Heart left ventricle (tissue), 16 donors: ENCODE measurements around the gene INTS13. TPM values are rescaled to one million over a fixed set of nuclear protein-coding genes. Genes with fewer than 3 reads are reported as not detected.
"Not testable (repeated sequence)": the region's sequence is repeated elsewhere in the genome, so short reads cannot be mapped to it uniquely, and the experiment has no call there.

Source experiments
- ATAC-seq, 4 donors: fragments of 200-7000 bp; cut with Tn5 transposase; one replicate each; pipeline ENCODE4 v1.9.1; 2020 to 2022; ENCODE audit warnings: moderate library complexity in 4 of 4, mild to moderate bottlenecking in 3 of 4, moderate number of reproducible peaks in 1 of 4
- DNase-seq, 5 donors: peaks; one replicate each; pipeline ENCODE4 v3.0.0-alpha.2; 2020
- H3K27ac ChIP-seq, 12 donors: fragments of 200-600 bp; sonication (generic) in 4 of 12; one replicate each; pipeline versions ENCODE4 v1.5.0 to v1.8.0; 2016 to 2022; ENCODE audit warnings: mild to moderate bottlenecking in 2 of 12
- H3K27me3 ChIP-seq, 9 donors: fragments of 200-600 bp; sonication (generic) in 2 of 9; one replicate each; pipeline versions ENCODE4 v1.5.1 to v1.8.0; 2016 to 2022; ENCODE audit warnings: mild to moderate bottlenecking in 3 of 9
- H3K36me3 ChIP-seq, 9 donors: fragments of 200-600 bp; sonication (generic) in 2 of 9; one replicate each; pipeline versions ENCODE4 v1.5.0 to v1.8.0; 2018 to 2022; ENCODE audit warnings: mild to moderate bottlenecking in 2 of 9
- H3K4me1 ChIP-seq, 12 donors: fragments of 200-600 bp; sonication (generic) in 4 of 12; one replicate each; pipeline versions ENCODE4 v1.5.0 to v1.8.0; 2016 to 2022; ENCODE audit warnings: mild to moderate bottlenecking in 3 of 12
- H3K4me3 ChIP-seq, 12 donors: fragments of 200-600 bp; sonication (generic) in 4 of 12; one replicate each; pipeline versions ENCODE4 v1.5.0 to v1.8.0; 2017 to 2022; ENCODE audit warnings: mild to moderate bottlenecking in 9 of 12, moderate library complexity in 4 of 12
- H3K9me3 ChIP-seq, 12 donors: fragments of 200-600 bp; sonication (generic) in 4 of 12; one replicate each; pipeline versions ENCODE4 v1.5.0 to v1.8.0; 2016 to 2022; ENCODE audit warnings: mild to moderate bottlenecking in 1 of 12
- CTCF ChIP-seq, 12 donors: fragments of 200-600 bp; sonication (generic) in 4 of 12; IDR thresholded peaks; one replicate each; pipeline versions ENCODE4 v1.5.0 to v1.8.0; 2018 to 2022; ENCODE audit warnings: antibody characterized with exemption in 12 of 12, mild to moderate bottlenecking in 5 of 12
- POLR2A ChIP-seq, 2 donors: fragments of 450-650 bp; IDR thresholded peaks; one replicate each; pipeline ENCODE4 v1.6.1; 2017; ENCODE audit warnings: antibody characterized with exemption in 2 of 2, mild to moderate bottlenecking in 2 of 2, moderate library complexity in 2 of 2
- WGBS, 4 donors: extraction: QIAGEN DNeasy Blood & Tissue Kit in 2 of 4; methylation state at CpG; one replicate each; pipeline versions ENCODE4 v1.1.5 to v1.1.7; 2013 to 2018; 5-methylcytosine and 5-hydroxymethylcytosine counted together
- intact Hi-C, 10 donors: fragments of 100-400 bp; cut with DNase I; formaldehyde crosslinking; loops; one replicate each; pipeline versions ENCODE4 v1.11.1 to v1.14.2; 2022
- polyA plus RNA-seq, 2 donors: library from polyadenylated mRNA; stranded (reverse); fragments of 200-250 nt; gene quantifications; one replicate each; pipeline ENCODE4 v1.2.3, GENCODE V29; 2013
- total RNA-seq, 9 donors: library from RNA; depleted of rRNA in 2 of 9; stranded (reverse); fragments of >200 nt in 2 of 9; fragmentation: NEBNext Ultra II Directional in 3 of 9; extraction: Animal tissue kit (Norgen Biotek cat#: 25700) in 3 of 9; gene quantifications; one replicate each; pipeline versions ENCODE4 v1.1.0 to v1.2.4, GENCODE V29; 2016 to 2023
- donor health status: ischemic (EF 13 %, LVEDD 7.1; RV severe dilation, severe dysfunction).
- donor health status: healthy with polysubstance abuse.
- donor health status: DM: no; HTN: yes; CAD: no.
- donor health status: DM: no; HTN: no; CAD: no.
- donor health status: ischemic (EF 25% LVEDD 6.9; RV normal size, moderate dysfunction).
- donor health status: ischemic (EF 25% LVEDD 5.7; RV mildly dilated, moderate dysfunction).
- donor health status: healthy.
- donor health status: DM: yes; HTN: yes; CAD: no.
- donor health status: ischemic (EF 35%, LVEDD 5.7; RV mildly dilated, moderate dysfunction).
- donor health status: nonischemic (EF 11% LVEDD 7.7; RV severe dilation, severe dysfunction).
- donor health status: DM: yes; HTN: yes; CAD: no.
- donor health status: PGD.
- donor health status: ischemic (EF 29% LVEDD 5.4; RV normal size, mild dysfunction).
- donor health status: nonischemic (EF 23%, LVEDD 6.1; RV moderate dilation, normal function).

INTS13 gene
- total and polyA plus RNA-seq, 11 donors: 14.1 to 24.8 (median 19.2) TPM

- ATAC-seq (no peak), DNase-seq (no peak)
- intact Hi-C loops: no loop called here
- Histone ChIP-seq H3K4me3 (no peak overlapping the region), H3K27me3 (no peaks in the 10 kb centered on the region), H3K9me3 (peaks cover 0 to 7% (median 0%) of the 10 kb centered on the region in 12 donors), H3K36me3 (peaks cover 0 to 83% (median 67%) of the 10 kb centered on the region in 9 donors), H3K27ac (no peak overlapping the region), H3K4me1 (peaks cover 0 to 7% (median 0%) of the 10 kb centered on the region in 12 donors)
- WGBS, 4 donors: 49 to 63% (median 61%) methylated on average over 1 of the region's 1 CpG
- TF ChIP-seq POLR2A (IDR thresholded peaks at IDR 0.05) (no peak), CTCF (IDR thresholded peaks at IDR 0.05) (no peak)
Observed at GRCh38 chr12:26906024-26906423, 31.8 kb downstream of the INTS13 start.

- H3K4me1 ChIP-seq, DNase-seq, H3K9me3 ChIP-seq, intact Hi-C loops, H3K27me3 ChIP-seq, H3K27ac ChIP-seq, ATAC-seq, H3K4me3 ChIP-seq: not testable (repeated sequence)
- WGBS, 4 donors: 67 to 96% (median 82%) methylated on average over 2 to 3 of the region's 3 CpGs
- peaks cover 0 to 72% (median 44%) of the 10 kb centered on the region in 9 donors for H3K36me3 ChIP-seq
Observed at GRCh38 chr12:26903396-26903795, 34.4 kb downstream of the INTS13 start.

- DNase-seq (no peak), ATAC-seq (no peak)
- H3K9me3 ChIP-seq: no peaks in the 10 kb centered on the region
- intact Hi-C loops: no loop called here
- H3K4me1 ChIP-seq: no peaks in the 10 kb centered on the region
- WGBS, 4 donors: 98 to 99% (median 98%) methylated on average over 2 of the region's 2 CpGs
- H3K27me3 ChIP-seq: no peaks in the 10 kb centered on the region
- TF ChIP-seq CTCF (IDR thresholded peaks at IDR 0.05) (no peak), POLR2A (IDR thresholded peaks at IDR 0.05) (no peak)
- H3K27ac ChIP-seq: no peak overlapping the region
- peaks cover 0 to 28% (median 4%) of the 10 kb centered on the region in 9 donors for H3K36me3 ChIP-seq
- no peak overlapping the region for H3K4me3 ChIP-seq
Observed at GRCh38 chr12:26896913-26897312, 40.9 kb downstream of the INTS13 start.

- Histone ChIP-seq H3K27me3 (no peaks in the 10 kb centered on the region), H3K9me3 (no peaks in the 10 kb centered on the region), H3K4me1 (no peaks in the 10 kb centered on the region), H3K27ac (no peak overlapping the region), H3K4me3 (no peak overlapping the region), H3K36me3 (peaks cover 0 to 20% (median 4%) of the 10 kb centered on the region in 9 donors)
- WGBS, 4 donors: 92 to 97% (median 95%) methylated on average over 4 of the region's 4 CpGs
- intact Hi-C loops: no loop called here
- no peak for TF ChIP-seq CTCF (IDR thresholded peaks at IDR 0.05)
- no peak for TF ChIP-seq POLR2A (IDR thresholded peaks at IDR 0.05)
- DNase-seq (no peak), ATAC-seq (no peak)
Observed at GRCh38 chr12:26895672-26896071, 42.1 kb downstream of the INTS13 start.

- DNase-seq (no peak), ATAC-seq (no peak)
- TF ChIP-seq CTCF (IDR thresholded peaks at IDR 0.05) (no peak), POLR2A (IDR thresholded peaks at IDR 0.05) (no peak)
- no peaks in the 10 kb centered on the region for H3K9me3 ChIP-seq
- no peaks in the 10 kb centered on the region for H3K36me3 ChIP-seq
- no peaks in the 10 kb centered on the region for H3K27me3 ChIP-seq
- intact Hi-C loops: no loop called here
- H3K4me1 ChIP-seq: no peaks in the 10 kb centered on the region
- 28 to 68% (median 57%) methylated on average over 1 of the region's 1 CpG for WGBS, 4 donors
- no peak overlapping the region for H3K4me3 ChIP-seq
- no peak overlapping the region for H3K27ac ChIP-seq
Observed at GRCh38 chr12:26891704-26892103, 46.1 kb downstream of the INTS13 start.
